Iris pigment epithelial cell (primary cell): ENCODE data around the gene UVRAG.
"Not testable (repeated sequence)": the region's sequence is repeated elsewhere in the genome, so short reads cannot be mapped to it uniquely, and the experiment has no call there.

ENCODE experiments used
- DNase-seq: peaks from one replicate; pipeline ENCODE4 v3.0.0-alpha.2; 2011; ENCODE audit warnings: low read depth

Gene UVRAG

DNA sequence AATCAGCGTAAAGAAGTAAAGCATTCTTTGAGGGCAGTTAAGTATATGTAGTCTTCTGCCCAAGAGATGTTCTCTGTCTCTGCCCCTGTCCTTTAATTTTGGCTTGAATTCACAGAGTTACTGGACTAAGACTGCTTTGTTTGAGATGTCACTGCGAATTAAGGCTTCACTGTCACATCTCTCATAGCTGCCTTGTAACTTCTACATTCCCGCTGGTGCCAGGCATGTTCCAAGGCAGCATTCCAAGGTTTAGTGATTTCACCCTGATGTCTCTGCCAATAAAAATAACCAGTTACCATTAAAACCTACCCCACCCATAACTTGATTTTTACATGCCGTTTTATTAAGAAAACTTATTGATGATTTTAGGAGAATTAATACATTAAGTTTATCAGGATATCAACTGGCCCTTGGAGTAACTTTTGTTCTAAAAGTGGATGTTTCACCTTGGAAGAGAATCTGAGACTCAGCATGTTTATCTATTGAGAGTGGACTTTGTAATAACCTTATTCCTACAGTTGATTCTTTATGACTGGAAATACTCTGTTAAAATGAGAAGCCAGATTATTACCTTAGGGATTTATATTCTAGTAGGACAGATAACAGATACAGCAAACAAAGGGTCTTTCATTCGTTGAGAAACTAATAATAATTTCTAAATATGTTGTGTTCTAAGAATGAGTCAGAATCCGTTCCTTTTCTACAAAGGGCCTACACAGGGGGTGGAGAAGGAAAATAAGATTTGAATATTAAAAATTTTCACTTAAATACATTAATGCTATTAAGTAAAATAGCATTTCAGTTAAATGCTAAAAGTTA lies 110.2 kb downstream of the UVRAG start:
- DNase-seq: no peak

DNA sequence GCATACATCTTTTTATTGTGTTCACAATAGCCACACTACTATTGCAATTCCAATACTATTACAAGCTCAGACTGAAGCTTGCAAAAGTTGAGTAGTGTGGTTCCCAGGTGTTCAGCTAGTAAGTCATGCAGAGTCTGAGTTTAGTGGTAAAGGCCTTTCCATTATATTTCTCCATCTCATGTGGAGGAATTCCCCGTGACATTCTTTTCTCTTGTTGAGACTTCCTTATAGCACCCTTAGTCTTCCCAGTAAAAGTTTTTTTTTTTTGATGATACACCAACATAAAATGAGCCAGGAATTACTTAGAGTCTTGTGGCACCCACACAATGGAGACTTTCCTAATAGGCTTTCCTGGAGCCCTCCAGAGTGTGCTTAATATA lies 110.8 kb downstream of the UVRAG start:
- DNase-seq: peak; percentile 28

DNA sequence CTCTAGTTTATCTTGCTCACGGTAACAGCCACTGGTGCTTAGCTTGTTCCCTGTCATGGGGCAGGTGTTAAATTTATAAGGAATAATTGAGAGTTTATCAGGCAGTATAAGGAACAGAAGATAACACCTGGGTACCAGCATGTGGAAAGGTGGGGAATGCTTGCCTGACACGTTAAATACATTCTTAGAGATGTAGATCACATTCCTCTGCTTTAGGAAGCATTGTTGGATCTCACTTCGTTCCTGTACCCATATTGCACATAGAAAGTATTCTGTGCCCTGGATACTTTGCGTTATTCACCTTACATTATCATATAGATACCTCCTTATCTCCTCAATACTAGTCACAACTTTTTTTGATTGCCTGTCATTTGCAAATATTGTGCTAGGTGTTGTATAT lies 114.7 kb downstream of the UVRAG start:
- DNase-seq: no peak

DNA sequence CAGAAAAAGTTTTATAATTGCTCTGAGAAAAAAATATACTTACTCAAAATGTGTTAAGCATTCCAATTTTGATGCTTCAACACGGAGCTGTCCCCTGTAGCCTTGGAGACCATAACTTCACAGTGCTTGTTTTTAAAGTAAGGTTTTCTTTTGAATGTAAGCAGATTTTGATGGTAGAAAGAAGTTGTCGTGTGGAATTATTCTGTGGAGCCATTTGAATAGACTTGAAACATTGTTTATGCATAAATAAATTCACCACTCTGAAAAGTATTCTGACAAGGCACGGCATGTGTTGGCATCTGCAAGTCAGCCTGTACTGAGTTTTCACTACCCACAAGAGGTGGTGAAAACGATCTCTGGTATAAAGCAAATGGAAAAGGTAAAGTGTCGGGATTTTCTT lies 115.5 kb downstream of the UVRAG start:
- DNase-seq: no peak

DNA sequence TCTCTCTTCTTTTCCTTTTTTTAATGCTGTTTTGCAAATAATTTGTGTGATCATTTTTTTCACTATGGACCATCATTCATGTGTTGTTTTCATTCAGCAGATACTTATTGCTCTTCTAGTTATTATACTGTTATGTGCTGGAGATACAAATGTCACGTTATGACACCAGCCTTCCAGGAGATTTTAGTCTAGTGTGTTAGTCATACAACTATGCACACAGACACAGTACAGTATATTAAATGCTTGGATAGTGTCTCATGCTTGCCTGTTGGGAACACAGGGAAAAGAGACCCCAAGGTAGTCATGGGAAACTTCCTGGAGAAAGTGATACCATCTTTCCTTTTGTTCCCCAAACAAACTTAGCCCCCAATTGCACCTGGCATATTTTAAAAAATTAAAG lies 116.1 kb downstream of the UVRAG start:
- peak; percentile 59 for DNase-seq

DNA sequence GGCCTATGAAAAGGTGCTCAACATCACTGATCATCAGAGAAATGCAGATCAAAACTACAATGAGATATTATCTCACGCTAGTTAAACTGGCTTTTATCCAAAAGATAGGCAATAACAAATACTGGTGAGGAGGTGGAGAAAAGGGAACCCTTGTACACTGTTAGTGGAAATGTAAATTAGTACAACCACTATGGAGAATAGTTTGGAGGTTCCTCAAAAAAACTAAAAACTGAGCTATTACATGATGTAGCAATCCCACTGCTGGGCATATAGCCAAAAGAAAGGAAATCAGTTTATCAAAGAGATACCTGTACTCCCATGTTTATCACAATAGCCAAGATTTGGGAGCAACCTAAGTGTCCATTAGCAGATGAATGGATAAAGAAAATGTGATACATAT lies 118.7 kb downstream of the UVRAG start:
- DNase-seq: not testable (repeated sequence)

DNA sequence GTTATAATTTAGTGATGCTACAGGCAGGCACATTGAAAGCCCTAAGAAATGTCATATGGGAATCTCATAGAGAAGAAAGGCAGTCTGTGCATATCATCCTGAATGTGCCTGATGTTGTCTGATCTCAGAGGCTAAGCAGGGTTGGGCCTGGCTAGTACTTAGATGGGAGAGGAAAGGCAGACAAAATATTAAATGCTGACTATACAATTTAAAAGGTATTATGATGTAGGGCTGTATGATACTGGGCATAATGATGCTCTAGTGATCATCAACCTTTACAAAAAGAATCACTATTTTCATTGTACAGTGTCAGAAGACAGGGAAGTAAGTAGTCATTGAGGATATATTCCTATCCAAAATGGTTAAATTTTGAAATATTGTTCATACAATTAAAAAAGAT lies 119.8 kb downstream of the UVRAG start:
- DNase-seq: no peak

DNA sequence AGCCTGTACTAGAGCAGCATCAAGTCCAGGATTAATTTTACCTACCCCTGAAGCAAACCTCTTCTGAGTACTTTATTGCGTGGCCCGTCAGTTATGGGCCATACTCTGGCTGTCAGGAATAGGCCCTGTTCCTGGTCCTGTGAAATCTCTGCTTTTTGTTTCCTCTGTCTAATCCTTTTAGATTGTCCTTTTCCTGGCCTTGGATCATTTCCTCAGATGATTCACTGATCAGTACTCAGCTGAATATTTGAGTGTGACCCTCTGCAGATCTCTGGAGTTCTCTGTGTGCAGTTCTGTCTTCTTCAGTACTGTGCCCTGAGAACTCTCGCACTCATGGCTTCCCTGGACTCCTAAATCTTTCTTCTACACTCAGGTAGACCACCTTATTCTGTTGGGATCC lies 123.5 kb downstream of the UVRAG start:
- DNase-seq: peak; percentile 60

DNA sequence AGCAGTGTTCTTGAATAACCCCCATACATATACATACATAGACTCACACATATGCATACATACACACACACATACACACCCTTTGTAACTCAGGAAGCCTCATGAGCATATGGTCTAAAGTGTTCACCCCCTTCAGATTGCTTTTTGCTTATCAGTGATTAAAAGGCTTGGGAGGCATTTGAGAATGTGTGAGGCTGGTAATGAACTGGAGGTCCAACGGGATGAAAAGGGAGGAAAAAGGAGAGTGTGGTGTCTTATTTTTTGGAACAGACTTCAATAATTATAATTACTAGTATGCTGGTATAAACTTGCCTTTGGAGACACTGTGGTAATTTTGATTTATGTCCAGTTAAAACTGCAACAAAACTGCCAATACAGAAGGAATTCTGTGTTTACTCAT lies 124.5 kb downstream of the UVRAG start:
- DNase-seq: no peak

DNA sequence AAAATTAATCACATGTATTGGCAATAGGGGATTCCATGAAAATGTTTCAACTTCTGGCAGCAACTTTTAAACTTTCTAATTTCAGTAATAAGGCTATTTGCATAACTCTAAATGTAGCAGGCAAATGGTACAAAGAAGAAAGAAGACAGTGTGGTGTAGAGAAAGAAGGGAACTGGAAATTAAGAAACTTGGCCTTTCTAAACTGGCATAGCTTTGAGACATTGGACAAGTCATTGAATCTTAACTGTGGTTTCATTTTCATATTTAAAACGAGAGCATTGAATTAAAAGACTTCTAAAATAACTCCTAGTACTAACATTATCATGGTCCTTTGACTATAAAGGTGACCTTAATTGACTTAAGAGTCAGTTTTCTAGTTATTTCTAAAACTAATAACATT lies 125.0 kb downstream of the UVRAG start:
- DNase-seq: no peak

DNA sequence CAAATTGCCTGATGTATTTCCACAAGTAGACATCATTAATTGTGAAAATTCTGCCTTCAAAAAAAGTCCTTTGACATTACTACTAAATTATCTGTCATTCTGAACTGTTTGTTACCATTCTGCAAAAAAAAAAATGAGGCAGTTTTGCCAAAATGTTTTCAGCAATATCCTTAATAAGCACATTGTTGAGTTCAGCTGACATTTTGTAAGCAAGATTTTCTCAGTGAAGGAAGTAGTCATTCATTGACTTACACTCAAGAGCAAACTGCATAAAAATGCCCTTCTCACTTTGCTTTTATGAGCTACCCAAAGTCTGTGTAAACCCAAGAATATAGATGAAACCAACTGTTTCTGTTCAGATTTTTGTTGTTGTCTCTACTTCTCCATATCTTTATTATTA lies 125.9 kb downstream of the UVRAG start:
- DNase-seq: no peak

DNA sequence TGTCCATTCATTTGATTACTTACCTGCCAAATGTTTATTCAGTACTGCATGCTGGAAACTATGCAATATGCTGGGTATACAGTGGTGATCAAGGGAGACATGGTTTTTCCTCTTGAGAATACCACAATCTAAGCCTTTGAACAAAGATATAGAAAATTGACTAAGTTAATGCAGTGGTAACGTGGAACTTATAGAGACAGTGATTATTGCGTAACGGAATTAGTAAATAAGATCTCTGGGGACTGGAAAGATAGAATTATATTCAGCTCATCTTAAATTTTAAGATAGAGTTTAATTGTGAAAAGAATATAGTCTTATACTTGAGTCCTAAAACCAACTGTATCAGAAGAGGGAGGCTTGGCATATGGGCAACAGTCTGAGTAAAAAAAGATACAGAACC lies 129.5 kb downstream of the UVRAG start:
- DNase-seq: no peak

DNA sequence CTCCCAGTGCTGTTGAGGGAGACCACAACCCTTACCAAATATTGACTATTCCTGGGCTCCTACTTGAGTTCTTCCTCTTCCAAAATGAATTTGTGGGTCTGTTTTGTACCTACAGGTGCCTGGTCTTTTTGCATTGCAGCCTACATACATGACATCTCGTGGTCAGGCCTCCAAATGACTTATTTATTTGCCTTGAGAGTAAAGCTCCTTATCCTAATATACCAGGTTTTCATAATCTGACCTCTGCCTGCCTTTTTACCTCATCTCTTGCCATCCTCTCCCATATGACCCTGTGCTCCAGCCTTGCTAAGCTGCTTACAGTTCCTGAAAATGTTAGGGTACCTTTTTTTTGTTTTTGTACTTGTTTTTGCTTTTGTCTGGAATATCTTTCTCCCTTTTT lies 130.4 kb downstream of the UVRAG start:
- no peak for DNase-seq

DNA sequence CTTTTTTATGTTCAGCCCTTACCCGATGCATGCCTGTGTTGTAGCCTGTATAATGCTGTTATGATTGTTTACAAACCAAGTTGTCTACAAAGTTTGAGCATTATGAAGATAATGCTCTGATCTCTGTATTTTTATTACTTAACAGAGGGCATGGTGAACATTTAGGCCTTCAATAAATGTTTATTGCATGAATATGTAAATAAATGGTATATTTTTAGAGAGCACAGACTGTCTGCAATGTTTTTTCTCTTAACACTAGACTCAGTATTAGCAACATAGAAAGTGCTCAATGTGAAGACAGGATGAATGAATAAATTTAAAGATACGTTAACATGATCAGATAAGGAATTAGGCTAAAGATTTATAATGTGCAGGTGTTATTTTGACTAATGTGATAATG lies 130.9 kb downstream of the UVRAG start:
- DNase-seq: no peak

DNA sequence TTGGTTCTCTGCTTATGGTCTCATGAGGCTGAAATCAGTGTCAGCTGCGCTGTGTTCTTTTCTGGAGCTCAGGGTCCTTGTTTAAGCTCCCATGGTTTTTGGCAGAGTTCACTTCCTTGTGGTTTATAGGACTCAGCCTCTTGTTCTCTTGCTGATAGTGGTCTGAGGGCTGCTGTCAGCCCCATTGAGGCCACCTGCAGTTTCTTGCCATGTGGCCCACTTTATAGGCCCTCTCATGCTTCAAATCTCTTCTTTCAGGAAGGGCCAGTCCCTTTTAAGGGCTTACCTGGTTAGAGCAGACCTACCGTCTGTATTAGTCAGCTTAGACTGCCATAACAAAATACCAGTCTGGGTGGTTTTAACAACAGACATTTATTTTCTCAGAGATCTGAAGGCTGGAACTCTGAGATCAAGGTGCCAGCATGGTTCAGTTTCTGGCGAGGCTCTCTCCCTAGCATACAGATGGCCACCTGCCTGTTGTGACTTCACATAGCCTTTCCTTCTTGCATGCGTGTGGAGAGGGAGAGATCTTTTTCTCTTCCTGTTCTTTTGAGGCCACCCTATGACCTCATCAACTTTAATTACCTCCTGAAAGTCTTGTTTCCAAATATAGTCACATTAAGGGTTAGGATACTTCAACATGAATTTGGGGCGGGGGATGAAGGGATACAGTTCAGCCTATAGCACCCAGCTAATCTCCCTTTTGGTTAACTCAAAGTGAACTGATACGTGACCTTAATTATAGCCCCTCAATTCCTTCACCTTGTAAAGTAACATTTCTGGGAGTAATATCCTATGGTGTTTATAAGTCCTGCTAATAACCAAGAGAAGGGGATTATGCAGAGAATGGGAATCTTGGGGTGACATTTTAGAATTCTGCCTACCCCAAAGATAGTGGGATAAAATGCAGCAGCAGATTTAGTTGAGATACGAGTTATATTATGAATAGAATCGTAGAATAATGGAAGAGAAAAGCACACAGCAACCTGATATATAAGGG lies 131.8 kb downstream of the UVRAG start:
- peak; percentile 80 for DNase-seq

DNA sequence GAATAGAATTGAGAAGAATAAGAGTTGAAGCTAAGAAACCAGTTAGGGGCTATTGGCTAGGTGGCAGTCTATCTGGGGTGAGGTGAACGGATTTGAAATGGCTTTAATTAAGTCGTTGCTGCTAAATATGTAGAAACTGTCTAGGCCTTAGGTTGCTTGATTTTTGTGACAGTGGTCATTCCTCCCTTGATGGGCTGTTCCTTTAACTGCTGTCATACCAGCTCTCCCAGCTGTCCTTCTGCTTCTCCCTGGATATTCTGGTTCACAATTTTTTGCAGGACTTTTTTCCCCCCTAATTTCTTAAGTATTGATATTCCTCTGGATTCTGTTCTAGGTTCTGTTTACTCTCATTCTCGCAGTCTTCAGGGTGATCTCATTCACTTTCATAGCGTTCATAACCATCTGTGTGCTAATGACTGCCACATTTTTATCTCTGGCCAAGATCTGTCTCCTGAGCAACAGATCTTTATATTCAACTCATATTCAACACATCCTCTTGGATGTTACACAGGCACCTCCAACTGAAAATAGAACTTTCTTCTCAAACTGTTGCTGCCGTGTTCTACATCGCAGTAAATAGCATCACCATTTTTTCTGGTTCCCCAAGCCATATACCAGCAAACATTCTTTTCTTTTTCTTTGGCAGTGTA lies 134.1 kb downstream of the UVRAG start:
- peak; percentile 40 for DNase-seq

DNA sequence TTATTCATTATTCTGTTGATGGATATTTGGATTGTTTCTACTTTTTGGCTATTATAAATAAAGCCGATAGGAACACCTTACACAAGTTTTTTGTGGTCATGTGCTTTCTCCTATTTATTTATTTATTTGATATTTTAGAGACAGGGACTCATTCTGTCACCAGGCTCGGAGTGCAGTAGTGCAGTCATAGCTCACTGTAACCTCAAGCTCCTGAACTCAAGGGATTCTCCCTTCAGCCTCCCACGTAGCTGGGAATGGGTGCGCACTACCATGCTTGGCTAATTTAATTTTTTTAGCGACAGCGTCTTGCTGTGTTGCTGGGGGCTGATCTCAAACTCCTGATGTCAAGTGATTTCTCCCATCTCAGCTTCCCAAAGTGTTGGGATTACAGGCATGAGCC lies 135.1 kb downstream of the UVRAG start:
- DNase-seq: no peak

DNA sequence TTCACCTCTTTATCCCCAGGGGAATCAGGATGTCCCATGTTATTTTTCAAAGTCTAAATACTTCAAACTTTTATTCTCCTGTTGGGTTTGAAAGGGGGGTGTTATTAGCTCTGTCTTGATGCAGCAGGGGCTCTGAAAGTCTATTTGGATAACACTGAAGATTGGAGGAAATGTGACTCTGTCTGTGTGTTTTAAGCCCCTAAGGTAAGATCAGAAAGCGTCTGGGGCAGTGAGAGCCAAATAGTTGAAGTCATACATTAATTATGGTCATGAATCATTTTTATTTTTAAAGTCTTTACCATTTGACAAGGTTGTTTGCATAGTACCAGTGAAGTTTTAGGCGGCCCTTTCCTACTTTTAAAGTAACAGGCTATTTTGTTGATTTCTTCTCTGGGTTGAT lies 139.0 kb downstream of the UVRAG start:
- no peak for DNase-seq

DNA sequence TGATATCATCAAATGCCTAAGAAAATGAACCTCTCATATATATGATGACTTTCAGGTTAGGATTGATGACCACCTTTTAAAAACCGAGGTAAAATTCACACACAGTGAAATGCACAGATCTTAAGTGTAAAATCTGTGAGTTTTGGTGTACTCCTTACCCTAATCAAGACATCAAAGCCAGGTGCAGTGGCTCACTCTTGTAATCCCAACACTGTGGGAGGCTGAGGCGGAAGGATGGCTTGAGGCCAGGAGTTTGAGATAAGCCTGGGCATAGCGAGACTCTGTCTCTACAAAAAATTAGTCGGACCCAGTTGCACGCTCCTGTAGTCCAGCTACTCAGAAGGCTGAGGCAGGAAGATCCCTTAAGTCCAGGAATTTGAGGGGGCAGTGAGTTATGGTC lies 140.4 kb downstream of the UVRAG start:
- no peak for DNase-seq

DNA sequence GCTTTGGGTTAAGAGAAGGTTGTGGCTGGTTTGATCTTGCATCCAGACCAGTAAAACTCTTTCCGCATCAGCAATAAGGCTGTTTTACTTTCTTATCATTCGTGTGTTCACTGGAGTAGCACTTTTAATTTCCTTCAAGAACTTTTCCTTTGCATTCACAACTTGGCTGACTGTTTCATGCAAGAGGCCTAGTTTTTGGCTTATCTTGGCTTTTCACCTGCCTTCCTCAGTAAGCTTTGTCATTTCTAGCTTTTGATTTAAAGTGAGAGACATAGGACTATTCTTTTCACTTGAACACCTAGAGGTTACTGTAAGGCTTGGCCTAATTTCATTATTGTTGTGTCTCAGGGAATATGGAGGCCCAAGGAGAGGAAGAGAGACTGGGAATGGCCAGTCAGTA lies 144.5 kb downstream of the UVRAG start:
- no peak for DNase-seq

DNA sequence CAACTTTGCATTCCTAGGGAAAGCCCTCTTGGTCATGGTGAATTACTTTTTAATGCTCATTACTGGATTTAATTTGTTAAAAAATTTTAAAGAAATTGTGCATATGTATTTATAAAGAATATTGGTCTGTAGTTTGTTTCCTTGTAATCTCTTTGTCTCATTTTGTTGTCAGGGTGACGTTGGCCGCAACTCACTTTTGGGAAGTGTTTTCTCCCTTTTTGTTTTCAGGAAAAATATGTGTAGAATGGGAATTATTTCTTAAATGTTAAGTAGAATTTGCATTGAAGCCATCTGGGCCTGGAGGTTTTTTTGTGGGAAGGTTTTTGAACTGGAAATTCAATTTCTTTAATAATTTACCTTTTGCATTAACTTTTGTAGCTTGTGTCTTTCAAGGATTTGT lies 149.1 kb downstream of the UVRAG start:
- no peak for DNase-seq

DNA sequence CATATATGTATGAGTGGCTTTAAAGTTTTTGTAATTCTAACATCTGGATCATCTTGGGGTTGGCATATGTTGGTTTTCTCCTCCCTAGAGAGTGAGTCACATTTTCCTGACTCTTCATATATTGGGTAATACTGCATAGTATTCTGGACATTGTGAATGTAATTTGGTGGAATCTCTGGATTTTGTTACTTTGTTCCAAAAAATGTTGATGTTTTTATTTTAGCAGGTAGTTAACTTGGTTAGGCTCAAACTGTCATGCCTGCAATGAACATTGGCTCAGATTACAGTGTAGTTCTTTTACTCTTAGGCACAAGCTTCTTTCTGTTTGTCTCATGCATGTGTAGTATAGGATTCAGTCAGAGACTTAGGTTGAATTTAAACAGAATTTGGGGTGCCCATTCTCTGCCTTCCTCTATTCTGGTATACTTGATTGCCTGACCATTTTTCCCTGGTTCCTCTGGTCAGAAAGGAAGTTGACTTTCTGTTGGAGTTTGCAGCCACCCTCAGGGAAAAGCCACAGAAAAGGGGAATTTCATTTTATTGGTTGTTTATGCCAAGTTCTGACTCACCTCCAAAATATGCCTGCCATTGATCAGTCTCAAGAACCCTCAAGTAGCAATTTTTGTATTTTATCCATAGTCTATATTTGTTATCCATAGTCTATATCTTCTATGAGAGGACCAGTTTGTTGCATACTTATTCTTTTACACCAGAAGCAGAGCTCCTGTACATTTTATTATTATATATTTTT lies 151.7 kb downstream of the UVRAG start:
- DNase-seq: peak; percentile 75
